Upper lobe of left lung (tissue), 6 donors: ENCODE results near the gene SMARCD3. TPM values are rescaled to one million over a fixed set of nuclear protein-coding genes. Genes with fewer than 3 reads are reported as not detected.

ENCODE experiments used
- ATAC-seq, 2 donors: fragments of 200-7000 bp; cut with Tn5 transposase; one replicate each; pipeline ENCODE4 v1.9.1; 2022; ENCODE audit warnings: mild to moderate bottlenecking in 2 of 2, moderate library complexity in 2 of 2; ENCODE audit not compliant: low FRiP score in 2 of 2
- DNase-seq, 2 donors: peaks; one replicate each; pipeline ENCODE4 v3.0.0-alpha.2; 2019 to 2020
- H3K27ac ChIP-seq, 4 donors: fragments of 200-600 bp; sonication (generic); one replicate each; pipeline ENCODE4 v1.5.1; 2016 to 2019
- H3K27me3 ChIP-seq, 4 donors: fragments of 200-600 bp; sonication (generic); one replicate each; pipeline ENCODE4 v1.5.1; 2017 to 2019
- H3K36me3 ChIP-seq, 4 donors: fragments of 200-600 bp; sonication (generic); one replicate each; pipeline ENCODE4 v1.5.1; 2016 to 2019
- H3K4me1 ChIP-seq, 4 donors: fragments of 200-600 bp; sonication (generic); one replicate each; pipeline ENCODE4 v1.5.1; 2018 to 2019
- H3K4me3 ChIP-seq, 4 donors: fragments of 200-600 bp; sonication (generic); one replicate each; pipeline ENCODE4 v1.5.1; 2017 to 2019; ENCODE audit warnings: mild to moderate bottlenecking in 2 of 4, moderate library complexity in 1 of 4
- H3K9me3 ChIP-seq, 4 donors: fragments of 200-600 bp; sonication (generic); one replicate each; pipeline ENCODE4 v1.5.1; 2018 to 2019
- CTCF ChIP-seq, 6 experiments: fragments of 450-650 bp in 4 of 6; fragments of 200-600 bp in 2 of 6; sonication (generic) in 2 of 6; IDR thresholded peaks; one replicate each; pipeline ENCODE4 v1.5.1; 2016 to 2019; ENCODE audit warnings: antibody characterized with exemption in 6 of 6
- EP300 ChIP-seq, 4 donors: sonication (generic); formaldehyde crosslinking; IDR thresholded peaks; one replicate each; pipeline ENCODE4 v1.5.1; 2017; ENCODE audit warnings: antibody characterized with exemption in 4 of 4, control low read depth in 2 of 4
- POLR2A ChIP-seq, 4 donors: fragments of 450-650 bp; IDR thresholded peaks; one replicate each; pipeline ENCODE4 v1.5.1; 2016 to 2017; ENCODE audit warnings: antibody characterized with exemption in 4 of 4, mild to moderate bottlenecking in 2 of 4
- POLR2AphosphoS5 ChIP-seq, 2 donors: sonication (generic); formaldehyde crosslinking; IDR thresholded peaks; one replicate each; pipeline ENCODE4 v1.5.1; 2017; ENCODE audit warnings: antibody characterized with exemption in 2 of 2
- WGBS, 2 donors: methylation state at CpG; one replicate each; pipeline ENCODE4 v1.1.5; 2017 to 2018; 5-methylcytosine and 5-hydroxymethylcytosine counted together
- total RNA-seq, 6 donors: library from RNA; depleted of rRNA in 4 of 6; stranded (reverse); fragments of >200 nt in 4 of 6; gene quantifications; one replicate each; pipeline versions ENCODE4 v1.1.0 to v1.2.1, GENCODE V29; 2016 to 2021
- donor health status: DM: no; HTN: no; CAD: no; lungs with moderate emphysema.
- donor health status: DM: no; HTN: yes; CAD: no; lungs with severe emphysema.

SMARCD3 gene
- total RNA-seq, 6 donors from 2014 or later = 32.8 to 63.9 (median 40.8) TPM

- H3K4me1 ChIP-seq = no peaks in the 10 kb centered on the region
- TF ChIP-seq POLR2A (IDR thresholded peaks at IDR 0.05) = no peak
- TF ChIP-seq POLR2AphosphoS5 (IDR thresholded peaks at IDR 0.05) = no peak
- no peak for TF ChIP-seq CTCF (IDR thresholded peaks at IDR 0.05)
- TF ChIP-seq EP300 (IDR thresholded peaks at IDR 0.05) = no peak
- no peaks in the 10 kb centered on the region for H3K27me3 ChIP-seq
- no peaks in the 10 kb centered on the region for H3K9me3 ChIP-seq
- H3K4me3 ChIP-seq = no peak overlapping the region
- 63 to 67% methylated on average over 29 of the region's 30 CpGs for WGBS, 2 donors
- ATAC-seq = no peak
- no peaks in the 10 kb centered on the region for H3K36me3 ChIP-seq
- H3K27ac ChIP-seq = no peak overlapping the region
- peak in 1 of 2 donors; percentile 83 for DNase-seq
These were observed 49.3 kb downstream of the SMARCD3 start for GRCh38 chr7:151198945-151199848.

- no peaks in the 10 kb centered on the region for H3K27me3 ChIP-seq
- no peaks in the 10 kb centered on the region for H3K36me3 ChIP-seq
- no peaks in the 10 kb centered on the region for H3K9me3 ChIP-seq
- TF ChIP-seq POLR2A (IDR thresholded peaks at IDR 0.05) (no peak), CTCF (IDR thresholded peaks at IDR 0.05) (no peak), POLR2AphosphoS5 (IDR thresholded peaks at IDR 0.05) (no peak), EP300 (IDR thresholded peaks at IDR 0.05) (no peak)
- H3K4me3 ChIP-seq = no peak overlapping the region
- DNase-seq = no peak
- H3K27ac ChIP-seq = no peak overlapping the region
- ATAC-seq = no peak
- no peaks in the 10 kb centered on the region for H3K4me1 ChIP-seq
These were observed 50.6 kb downstream of the SMARCD3 start for GRCh38 chr7:151197932-151198331.

- H3K27me3 ChIP-seq = no peaks in the 10 kb centered on the region
- no peak for TF ChIP-seq EP300 (IDR thresholded peaks at IDR 0.05)
- TF ChIP-seq POLR2A (IDR thresholded peaks at IDR 0.05) = no peak
- TF ChIP-seq CTCF (IDR thresholded peaks at IDR 0.05) = no peak
- TF ChIP-seq POLR2AphosphoS5 (IDR thresholded peaks at IDR 0.05) = no peak
- WGBS, 2 donors = 53 to 55% methylated on average over 13 to 19 of the region's 19 CpGs
- ATAC-seq = no peak
- H3K9me3 ChIP-seq = no peaks in the 10 kb centered on the region
- H3K27ac ChIP-seq = no peak overlapping the region
- no peak overlapping the region for H3K4me3 ChIP-seq
- no peaks in the 10 kb centered on the region for H3K4me1 ChIP-seq
- no peak for DNase-seq
- H3K36me3 ChIP-seq = no peaks in the 10 kb centered on the region
These were observed 52.7 kb downstream of the SMARCD3 start for GRCh38 chr7:151195616-151196450.

GRCh38 chr7:151194188-151194587 lies 54.3 kb downstream of the SMARCD3 start:
- H3K36me3 ChIP-seq = no peaks in the 10 kb centered on the region
- no peak overlapping the region for H3K27ac ChIP-seq
- H3K4me1 ChIP-seq = no peaks in the 10 kb centered on the region
- no peaks in the 10 kb centered on the region for H3K27me3 ChIP-seq
- ATAC-seq = no peak
- H3K4me3 ChIP-seq = no peak overlapping the region
- no peak for DNase-seq
- no peak for TF ChIP-seq POLR2AphosphoS5 (IDR thresholded peaks at IDR 0.05)
- TF ChIP-seq POLR2A (IDR thresholded peaks at IDR 0.05) = no peak
- no peak for TF ChIP-seq EP300 (IDR thresholded peaks at IDR 0.05)
- no peak for TF ChIP-seq CTCF (IDR thresholded peaks at IDR 0.05)
- 73 to 100% methylated on average over 2 to 7 of the region's 7 CpGs for WGBS, 2 donors
- H3K9me3 ChIP-seq = no peaks in the 10 kb centered on the region
